Tracheal epithelial cell (primary cell): Measurements from ENCODE around the gene CA9. TPM values are rescaled to one million over a fixed set of nuclear protein-coding genes. Genes with fewer than 3 reads are reported as not detected.

ENCODE experiments used
- total RNA-seq: library from RNA; depleted of rRNA; stranded (reverse); fragments of >200 nt; gene quantifications from 2 replicates; pipeline ENCODE4 v1.2.1, GENCODE V29; 2014

The CA9 gene
- 9.6 and 35.2 TPM in 2 replicates for total RNA-seq

GRCh38 chr9:35673132-35674024, at the start of gene CA9:
Gene CA9, plus strand, starts transcription at chr9:35673928. Its CDS starts 32 bp downstream, at chr9:35673960.

GRCh38 chr9:35650341-35651158, 23.2 kb upstream of the CA9 start, which contains the start of gene SIT1:
Gene SIT1, minus strand, starts transcription at chr9:35650931. Its CDS starts 78 bp downstream, at chr9:35650853.

GRCh38 chr9:35657546-35658136, 16.1 kb upstream of the CA9 start, which contains the start of gene RMRP:
Gene RMRP, minus strand, starts transcription at chr9:35658019.

GRCh38 chr9:35658137-35658967, 15.4 kb upstream of the CA9 start, which contains the start of gene CCDC107:
Gene CCDC107, plus strand, starts transcription at chr9:35658292. Its CDS starts 88 bp downstream, at chr9:35658380.

GRCh38 chr9:35664531-35665470, 8.9 kb upstream of the CA9 start, which contains the start of gene ARHGEF39:
Gene ARHGEF39, minus strand, starts transcription at chr9:35665195. Its CDS starts 26 bp downstream, at chr9:35665169.

GRCh38 chr9:35689542-35690293, 16.0 kb downstream of the CA9 start, which contains the start of gene TPM2:
Gene TPM2, minus strand, starts transcription at chr9:35689925. Its CDS starts 108 bp downstream, at chr9:35689817.

Other genes with a start within 250 kb of the CA9 start
- gene RUSC2, start 183.8 kb upstream of the CA9 start, total RNA-seq = 4.0 and 10.4 TPM in 2 replicates
- gene TESK1, start 68.7 kb upstream of the CA9 start, total RNA-seq = 7.7 and 9.4 TPM in 2 replicates
- gene CD72, start 55.5 kb upstream of the CA9 start, total RNA-seq = 0.72 TPM in 1 of 2 replicates, not detected in the other
- not detected in 2 replicates for gene SIT1, start 23.0 kb upstream of the CA9 start, total RNA-seq
- 9,806 and 24,624 TPM in 2 replicates for gene RMRP, start 15.9 kb upstream of the CA9 start, total RNA-seq
- gene CCDC107, start 15.6 kb upstream of the CA9 start, total RNA-seq = 8.1 and 19.5 TPM in 2 replicates
- gene ARHGEF39, start 8.7 kb upstream of the CA9 start, total RNA-seq = 1.3 and 4.6 TPM in 2 replicates
- gene TPM2, start 16.0 kb downstream of the CA9 start, total RNA-seq = 61.0 and 129 TPM in 2 replicates
- gene TLN1, start 58.3 kb downstream of the CA9 start, total RNA-seq = 92.3 and 171 TPM in 2 replicates
- 29.2 and 88.4 TPM in 2 replicates for gene CREB3, start 58.7 kb downstream of the CA9 start, total RNA-seq
- 26.7 and 30.7 TPM in 2 replicates for gene GBA2, start 75.3 kb downstream of the CA9 start, total RNA-seq
- gene RGP1, start 75.4 kb downstream of the CA9 start, total RNA-seq = 10.6 and 11.1 TPM in 2 replicates
- not detected in 2 replicates for gene MSMP, start 80.3 kb downstream of the CA9 start, total RNA-seq
- gene NPR2, start 117.7 kb downstream of the CA9 start, total RNA-seq = 8.7 and 12.4 TPM in 2 replicates
- gene SPAG8, start 138.3 kb downstream of the CA9 start, total RNA-seq = under 0.01 TPM in 1 of 2 replicates, not detected in the other
- gene HINT2, start 141.1 kb downstream of the CA9 start, total RNA-seq = 18.8 and 36.4 TPM in 2 replicates
- not detected in 2 replicates for gene FAM221B, start 154.8 kb downstream of the CA9 start, total RNA-seq
- 1.9 TPM in 2 replicates for gene TMEM8B, start 155.3 kb downstream of the CA9 start, total RNA-seq
- not detected in 2 replicates for gene OR13J1, start 196.5 kb downstream of the CA9 start, total RNA-seq
- 0.85 TPM in 1 of 2 replicates, not detected in the other for gene HRCT1, start 232.3 kb downstream of the CA9 start, total RNA-seq
- gene SPAAR, start 235.6 kb downstream of the CA9 start, total RNA-seq = not detected in 2 replicates